NCI-H1436 treated with DMSO at 0.1 percent for 48 hours (cell line): ENCODE results near the gene FOXO3.
"Not testable (repeated sequence)": the region's sequence is repeated elsewhere in the genome, so short reads cannot be mapped to it uniquely, and the experiment has no call there.

Experiments
- DNase-seq: peaks from one replicate; lab custom pipeline; 2025; lab: John Stamatoyannopoulos, UW

The FOXO3 gene

GRCh38 chr6:108556250-108556649, 4.5 kb upstream of the FOXO3 start:
- DNase-seq: no peak

- DNase-seq: no peak
These were observed 3.7 kb upstream of the FOXO3 start for GRCh38 chr6:108556866-108557493.

- DNase-seq: no peak
These were observed 3.0 kb upstream of the FOXO3 start for GRCh38 chr6:108557494-108558371.

- peak; percentile 79 for DNase-seq
These were observed 2.2 kb upstream of the FOXO3 start for GRCh38 chr6:108558372-108559096.

- no peak for DNase-seq
These were observed 1.4 kb upstream of the FOXO3 start for GRCh38 chr6:108559097-108559883.

- DNase-seq: no peak
These were observed 744 bp upstream of the FOXO3 start for GRCh38 chr6:108559884-108560462.

GRCh38 chr6:108561309-108561647, 561 bp downstream of the FOXO3 start:
- not testable (repeated sequence) for DNase-seq

- no peak for DNase-seq
These were observed 1.2 kb downstream of the FOXO3 start for GRCh38 chr6:108561742-108562502.

GRCh38 chr6:108562503-108562993, 1.8 kb downstream of the FOXO3 start:
- DNase-seq: peak; percentile 39

- no peak for DNase-seq
These were observed 2.6 kb downstream of the FOXO3 start for GRCh38 chr6:108563292-108563691.

- no peak for DNase-seq
These were observed 3.5 kb downstream of the FOXO3 start for GRCh38 chr6:108564178-108564577.

- DNase-seq: no peak
These were observed 4.5 kb downstream of the FOXO3 start for GRCh38 chr6:108565091-108565766.

GRCh38 chr6:108565893-108566292, 5.2 kb downstream of the FOXO3 start:
- DNase-seq: no peak

- DNase-seq: no peak
These were observed 5.7 kb downstream of the FOXO3 start for GRCh38 chr6:108566406-108566805.

GRCh38 chr6:108568101-108568500, 7.4 kb downstream of the FOXO3 start:
- no peak for DNase-seq

- no peak for DNase-seq
These were observed 8.0 kb downstream of the FOXO3 start for GRCh38 chr6:108568551-108569305.

- DNase-seq: no peak
These were observed 9.8 kb downstream of the FOXO3 start for GRCh38 chr6:108570517-108570916.

GRCh38 chr6:108574457-108575141, 13.9 kb downstream of the FOXO3 start:
- DNase-seq: no peak
